Bronchial epithelial cell (primary cell): Measurements from ENCODE around the gene OR2L8. TPM values are rescaled to one million over a fixed set of nuclear protein-coding genes. Genes with fewer than 3 reads are reported as not detected.

Experiments used
- DNase-seq: peaks from one replicate; pipeline ENCODE4 v3.0.0-alpha.2; 2010; ENCODE audit warnings: low read depth
- FAIRE-seq: peaks from 2 replicates; lab custom pipeline; 2011; peaks lifted over from hg19 to GRCh38; lab: Jason Lieb, UNC
- H3K27me3 ChIP-seq: 2 replicates; pipeline ENCODE4 v1.5.1; 2011; ENCODE audit warnings: low read length; ENCODE audit not compliant: control insufficient read depth, insufficient read depth
- H3K36me3 ChIP-seq: 2 replicates; pipeline ENCODE4 v1.5.1; 2011; ENCODE audit warnings: low read length; ENCODE audit not compliant: control insufficient read depth, insufficient read depth
- H3K4me3 ChIP-seq: 2 replicates; pipeline ENCODE4 v1.5.1; 2011; ENCODE audit warnings: mild to moderate bottlenecking, low read depth, low read length, control low read depth
- CTCF ChIP-seq: IDR thresholded peaks from 2 replicates; pipeline ENCODE4 v1.5.1; 2011; ENCODE audit warnings: mild to moderate bottlenecking, moderate library complexity, low read length, control low read depth, inconsistent platforms; ENCODE audit not compliant: insufficient read depth, severe bottlenecking
- total RNA-seq: library from RNA; depleted of rRNA; stranded (reverse); fragments of >200 nt; gene quantifications from 2 replicates; pipeline ENCODE4 v1.2.1, GENCODE V29; 2014

OR2L8 gene
- total RNA-seq, 1 donor from 2014 or later, result not detected

DNA sequence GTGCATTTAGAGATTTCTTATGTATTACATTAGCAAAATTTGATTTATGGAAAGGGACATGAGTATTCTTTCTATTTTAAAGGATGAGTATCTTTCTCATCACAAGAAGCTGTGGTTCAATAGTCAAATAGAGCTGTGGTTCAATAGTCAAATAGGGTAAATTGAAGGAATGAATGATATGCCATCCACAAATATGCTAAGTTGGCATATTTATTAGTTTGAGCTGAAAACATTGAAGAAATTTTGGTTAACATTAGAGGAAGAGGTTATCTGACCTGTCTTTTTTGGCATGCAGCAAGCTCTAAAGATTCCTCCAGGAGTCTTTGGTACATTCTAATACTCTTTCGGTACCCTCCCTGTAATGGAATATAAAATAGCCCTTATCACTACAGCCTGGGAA lies 4.8 kb downstream of the OR2L8 start:
- TF ChIP-seq CTCF, result no peak
- no peak for FAIRE-seq
- H3K27me3 ChIP-seq, result no peaks in the 10 kb centered on the region
- no peaks in the 10 kb centered on the region for H3K36me3 ChIP-seq
- no peak overlapping the region for H3K4me3 ChIP-seq
- no peak for DNase-seq

GRCh38 chr1:247961791-247962190 lies 13.1 kb downstream of the OR2L8 start:
- no peak for TF ChIP-seq CTCF
- Histone ChIP-seq H3K36me3 (no peaks in the 10 kb centered on the region), H3K27me3 (no peaks in the 10 kb centered on the region), H3K4me3 (no peak overlapping the region)
- no peak for FAIRE-seq
- DNase-seq, result no peak

DNA sequence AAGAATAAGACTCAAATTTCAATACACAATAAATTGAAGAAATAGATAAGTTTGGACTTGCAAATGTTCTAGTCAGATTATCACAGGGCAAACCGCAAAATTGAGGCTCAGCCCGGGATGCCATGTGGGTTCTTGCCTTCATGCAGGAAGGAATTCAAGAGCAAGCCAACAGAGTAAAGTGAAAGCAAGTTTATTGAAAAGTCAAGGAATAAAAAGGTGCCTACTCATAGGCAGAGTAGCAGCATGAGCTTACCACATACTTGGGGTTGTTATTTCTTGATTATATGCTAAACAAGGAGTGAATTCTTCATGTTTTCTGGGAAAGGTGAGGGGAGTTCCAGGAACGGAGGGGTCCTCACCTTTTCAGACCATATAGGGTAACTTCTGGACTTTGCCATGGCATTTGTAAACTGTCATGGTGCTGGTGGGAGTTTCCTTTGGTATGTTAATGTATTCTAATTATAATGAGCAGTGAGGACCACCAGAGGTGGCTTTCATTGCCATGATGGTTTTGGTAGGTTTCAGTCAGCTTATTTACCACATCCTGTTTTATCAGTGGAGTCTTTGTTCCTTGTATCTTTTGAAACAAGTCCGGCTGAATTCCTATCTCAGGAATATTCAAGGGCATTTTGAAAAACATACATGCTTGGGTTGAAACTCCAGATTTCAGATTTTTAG lies 14.4 kb downstream of the OR2L8 start:
- Histone ChIP-seq H3K36me3 (no peaks in the 10 kb centered on the region), H3K27me3 (no peaks in the 10 kb centered on the region), H3K4me3 (no peak overlapping the region)
- TF ChIP-seq CTCF, result no peak
- FAIRE-seq, result no peak
- no peak for DNase-seq

- DNase-seq, result no peak
- H3K27me3 ChIP-seq, result no peaks in the 10 kb centered on the region
- no peak for FAIRE-seq
- no peaks in the 10 kb centered on the region for H3K36me3 ChIP-seq
- no peak for TF ChIP-seq CTCF
- H3K4me3 ChIP-seq, result no peak within 1 kb of the TSS
Measured at GRCh38 chr1:247964933-247965332, 16.3 kb downstream of the OR2L8 start, which contains the start of gene OR2AK2. Gene OR2AK2 (plus strand): TSS chr1:247965233. CDS start chr1:247965377, 144 bp downstream.

DNA sequence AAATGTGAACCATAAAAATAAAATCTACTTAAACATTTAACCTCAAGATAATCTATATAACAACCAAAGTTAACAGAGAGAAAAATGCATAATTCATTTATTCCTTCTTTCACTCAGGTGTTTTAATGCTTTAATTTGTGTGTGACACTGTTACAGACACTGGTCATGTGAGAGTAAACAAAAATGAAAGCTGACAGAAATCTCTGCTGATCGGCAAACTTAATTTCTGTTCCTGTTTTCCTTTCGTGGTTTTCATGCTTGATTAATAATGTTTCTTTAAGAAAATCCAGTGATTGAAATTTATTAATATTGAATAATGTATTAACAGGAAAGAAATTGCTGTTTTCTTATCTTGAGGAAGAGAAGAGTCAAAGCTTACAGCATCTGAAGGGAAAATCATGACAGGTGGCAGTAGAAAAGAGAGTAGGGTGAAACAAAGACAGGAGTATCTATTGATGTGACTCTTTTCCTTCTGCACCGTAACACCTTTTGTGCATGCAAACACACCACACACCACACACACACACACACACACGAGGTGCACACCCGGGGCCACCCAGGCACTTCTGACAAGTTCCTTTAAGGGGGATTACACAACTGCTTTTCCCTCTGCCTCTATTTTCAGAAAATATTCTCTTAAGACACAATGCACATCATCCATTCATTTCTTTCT lies 18.0 kb downstream of the OR2L8 start:
- Histone ChIP-seq H3K27me3 (no peaks in the 10 kb centered on the region), H3K36me3 (no peaks in the 10 kb centered on the region), H3K4me3 (no peak overlapping the region)
- FAIRE-seq (no peak), DNase-seq (no peak)
- TF ChIP-seq CTCF, result no peak

GRCh38 chr1:247992986-247993385 lies 44.3 kb downstream of the OR2L8 start:
- Histone ChIP-seq H3K36me3 (no peaks in the 10 kb centered on the region), H3K27me3 (no peaks in the 10 kb centered on the region), H3K4me3 (no peak overlapping the region)
- FAIRE-seq, result no peak
- DNase-seq, result no peak
- no peak for TF ChIP-seq CTCF
